DND-41 (cell line): Measurements from ENCODE around the gene SYT1.

Experiments used
- EZH2 ChIP-seq: IDR thresholded peaks from 3 replicates; pipeline ENCODE4 v1.6.1; 2012; ENCODE audit warnings: borderline replicate concordance, low read depth, mild to moderate bottlenecking, moderate library complexity, low read length, inconsistent platforms; ENCODE audit not compliant: severe bottlenecking
- TF ChIP-seq, protein P1 (sequence below): IDR thresholded peaks from 2 replicates; pipeline ENCODE4 v1.5.1; 2012; ENCODE audit warnings: borderline replicate concordance, low read length, moderate library complexity, mild to moderate bottlenecking; ENCODE audit not compliant: poor library complexity, severe bottlenecking; ENCODE audit errors: extremely low read depth

- TF ChIP-seq, protein P1, sequence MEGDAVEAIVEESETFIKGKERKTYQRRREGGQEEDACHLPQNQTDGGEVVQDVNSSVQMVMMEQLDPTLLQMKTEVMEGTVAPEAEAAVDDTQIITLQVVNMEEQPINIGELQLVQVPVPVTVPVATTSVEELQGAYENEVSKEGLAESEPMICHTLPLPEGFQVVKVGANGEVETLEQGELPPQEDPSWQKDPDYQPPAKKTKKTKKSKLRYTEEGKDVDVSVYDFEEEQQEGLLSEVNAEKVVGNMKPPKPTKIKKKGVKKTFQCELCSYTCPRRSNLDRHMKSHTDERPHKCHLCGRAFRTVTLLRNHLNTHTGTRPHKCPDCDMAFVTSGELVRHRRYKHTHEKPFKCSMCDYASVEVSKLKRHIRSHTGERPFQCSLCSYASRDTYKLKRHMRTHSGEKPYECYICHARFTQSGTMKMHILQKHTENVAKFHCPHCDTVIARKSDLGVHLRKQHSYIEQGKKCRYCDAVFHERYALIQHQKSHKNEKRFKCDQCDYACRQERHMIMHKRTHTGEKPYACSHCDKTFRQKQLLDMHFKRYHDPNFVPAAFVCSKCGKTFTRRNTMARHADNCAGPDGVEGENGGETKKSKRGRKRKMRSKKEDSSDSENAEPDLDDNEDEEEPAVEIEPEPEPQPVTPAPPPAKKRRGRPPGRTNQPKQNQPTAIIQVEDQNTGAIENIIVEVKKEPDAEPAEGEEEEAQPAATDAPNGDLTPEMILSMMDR, result no peak
- TF ChIP-seq EZH2, result no peak
These were observed 499.6 kb downstream of the SYT1 start for GRCh38 chr12:79364197-79364596.
